ENCODE measurements around the gene AFF3. TPM values are rescaled to one million over a fixed set of nuclear protein-coding genes. Genes with fewer than 3 reads are reported as not detected.
A peak's percentile ranks its signal among the peaks of the same experiment; 100 is the strongest.
"Not testable (repeated sequence)": the region's sequence is repeated elsewhere in the genome, so short reads cannot be mapped to it uniquely, and the experiment has no call there.

The AFF3 gene
- total and polyA plus RNA-seq, 4 donors: 0.48 to 5.3 (median 2.3) TPM

DNA sequence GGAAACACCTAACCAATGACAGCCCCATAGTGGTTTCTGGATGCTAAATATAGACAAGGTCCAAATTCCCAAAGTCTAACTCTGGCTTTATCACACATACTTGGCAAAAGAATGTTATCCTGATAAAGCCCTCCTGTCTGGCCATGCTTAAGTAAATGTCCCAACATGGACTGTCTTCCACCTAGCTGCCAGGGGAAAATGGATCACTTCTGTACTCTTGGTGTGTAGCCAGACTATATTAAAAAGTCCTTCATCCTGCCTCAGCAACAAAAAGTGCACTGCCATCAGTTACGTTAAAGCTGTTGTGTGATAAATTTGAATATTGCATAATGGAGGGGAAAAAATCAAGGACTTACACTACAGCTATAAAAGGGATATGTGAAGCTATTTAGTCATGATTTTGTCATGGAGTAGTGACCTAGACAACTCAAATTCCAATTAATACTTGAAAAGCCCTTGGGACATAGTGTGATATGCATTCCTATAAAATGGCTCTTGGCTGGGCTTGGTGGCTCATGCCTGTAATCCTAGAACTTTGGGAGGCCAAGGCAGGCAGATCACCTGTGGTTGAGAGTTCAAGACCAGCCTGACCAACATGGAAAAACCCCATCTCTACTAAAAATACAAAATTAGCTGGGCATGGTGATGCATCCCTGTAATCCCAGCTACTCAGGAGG is 60.0 kb downstream of the AFF3 start:
- H3K27me3 ChIP-seq (ENCODE audit: control insufficient read depth in 4 of 4, insufficient read depth in 4 of 4, low read length in 3 of 4); H3K36me3 ChIP-seq (ENCODE audit: control insufficient read depth in 4 of 4, insufficient read depth in 3 of 4, low read depth in 1 of 4, low read length in 3 of 4); H3K9me3 ChIP-seq (ENCODE audit: control insufficient read depth in 4 of 4, low read length in 3 of 4); DNase-seq (ENCODE audit: low spot score); H3K9ac ChIP-seq (ENCODE audit: low read depth in 1 of 2, low read length in 2 of 2); H3K4me3 ChIP-seq (ENCODE audit: low read depth in 1 of 3, low read length in 3 of 3); H3K4me1 ChIP-seq (ENCODE audit: control insufficient read depth in 4 of 4, insufficient read depth in 4 of 4, low read length in 3 of 4); H3K27ac ChIP-seq (ENCODE audit: low read depth in 1 of 2, low read length in 2 of 2): not testable (repeated sequence)
- WGBS: 30% methylated on average over 1 of the region's 1 CpG
- peak; percentile 17 to 49 for TF ChIP-seq HNF4A (conservative IDR thresholded peaks at IDR 0.05)
- TF ChIP-seq SP1 (IDR thresholded peaks at IDR 0.05): peak; percentile 29

DNA sequence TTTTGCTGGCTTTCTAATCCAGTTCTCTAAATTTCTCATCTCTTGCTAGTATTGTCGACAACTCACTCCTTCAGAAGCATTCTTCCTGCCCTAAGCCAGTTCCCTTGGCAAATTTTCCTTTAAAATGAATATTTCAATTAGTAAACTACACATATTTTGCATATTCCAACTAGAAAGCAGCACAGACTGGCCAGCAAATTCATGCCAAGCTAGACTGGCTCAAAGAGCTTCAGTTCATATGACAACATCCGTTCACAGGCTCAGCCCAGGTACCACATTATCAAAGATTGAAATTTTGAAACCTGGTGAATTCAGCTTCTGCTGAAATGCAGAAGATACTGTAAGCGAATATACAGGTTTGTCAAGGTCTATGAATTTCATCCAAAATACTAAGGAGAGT is 64.5 kb downstream of the AFF3 start:
- Histone ChIP-seq H3K36me3 (ENCODE audit: control insufficient read depth in 4 of 4, insufficient read depth in 3 of 4, low read depth in 1 of 4, low read length in 3 of 4) (no peaks in the 10 kb centered on the region), H3K27me3 (ENCODE audit: control insufficient read depth in 4 of 4, insufficient read depth in 4 of 4, low read length in 3 of 4) (no peaks in the 10 kb centered on the region), H3K9ac (ENCODE audit: low read depth in 1 of 2, low read length in 2 of 2) (no peak overlapping the region), H3K9me3 (ENCODE audit: control insufficient read depth in 4 of 4, low read length in 3 of 4) (no peaks in the 10 kb centered on the region), H3K4me1 (ENCODE audit: control insufficient read depth in 4 of 4, insufficient read depth in 4 of 4, low read length in 3 of 4) (peaks cover 0 to 4% (median under 1%) of the 10 kb centered on the region in 4 donors), H3K27ac (ENCODE audit: low read depth in 1 of 2, low read length in 2 of 2) (no peak overlapping the region), H3K4me3 (ENCODE audit: low read depth in 1 of 3, low read length in 3 of 3) (no peak overlapping the region)
- WGBS: 92% methylated on average over 3 of the region's 3 CpGs
- TF ChIP-seq YY1 (IDR thresholded peaks at IDR 0.05): no peak
- TF ChIP-seq, protein P1, sequence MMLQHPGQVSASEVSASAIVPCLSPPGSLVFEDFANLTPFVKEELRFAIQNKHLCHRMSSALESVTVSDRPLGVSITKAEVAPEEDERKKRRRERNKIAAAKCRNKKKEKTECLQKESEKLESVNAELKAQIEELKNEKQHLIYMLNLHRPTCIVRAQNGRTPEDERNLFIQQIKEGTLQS (IDR thresholded peaks at IDR 0.05): no peak
- no peak for TF ChIP-seq EGR1 (IDR thresholded peaks at IDR 0.05; ENCODE audit: low read depth in 2 of 2)
- no peak for TF ChIP-seq CTCF (IDR thresholded peaks at IDR 0.05; ENCODE audit: low read depth, low read length, missing input control)
- TF ChIP-seq ZBTB33 (IDR thresholded peaks at IDR 0.05): no peak
- no peak for TF ChIP-seq FOXA2 (IDR thresholded peaks at IDR 0.05)
- TF ChIP-seq REST (IDR thresholded peaks at IDR 0.05): no peak
- DNase-seq (ENCODE audit: low spot score): no peak

Measured in liver (tissue), 9 donors.